ENCODE results near the gene AGRN.

DNA sequence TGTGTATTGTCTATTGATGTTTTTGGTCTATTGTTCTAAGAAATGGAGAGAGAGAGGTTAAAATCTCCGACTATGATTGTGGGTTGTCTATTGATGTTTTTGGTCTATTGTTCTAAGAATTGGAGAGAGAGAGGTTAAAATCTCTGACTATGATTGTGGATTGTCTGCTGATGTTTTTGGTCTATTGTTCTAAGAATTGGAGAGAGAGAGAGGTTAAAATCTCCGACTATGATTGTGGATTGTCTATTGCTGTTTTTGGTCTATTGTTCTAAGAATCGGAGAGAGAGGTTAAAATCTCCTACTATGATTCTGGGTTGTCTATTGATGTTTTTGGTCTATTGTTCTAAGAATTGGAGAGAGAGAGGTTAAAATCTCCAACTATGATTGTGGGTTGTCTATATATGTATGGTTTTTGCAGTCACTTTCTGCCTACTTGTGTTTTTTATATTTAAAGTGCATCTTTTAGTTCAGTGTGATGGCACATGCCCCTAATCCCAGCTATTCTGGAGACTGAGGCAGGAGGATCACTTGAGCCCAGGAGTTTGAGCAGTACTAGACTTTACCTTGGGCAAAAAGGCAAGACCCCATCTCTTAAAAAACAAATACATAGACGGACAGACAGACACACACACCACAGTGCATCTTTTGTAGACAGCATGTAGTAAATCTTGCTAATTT lies 79.7 kb downstream of the AGRN start:
- TF ChIP-seq, protein P1, sequence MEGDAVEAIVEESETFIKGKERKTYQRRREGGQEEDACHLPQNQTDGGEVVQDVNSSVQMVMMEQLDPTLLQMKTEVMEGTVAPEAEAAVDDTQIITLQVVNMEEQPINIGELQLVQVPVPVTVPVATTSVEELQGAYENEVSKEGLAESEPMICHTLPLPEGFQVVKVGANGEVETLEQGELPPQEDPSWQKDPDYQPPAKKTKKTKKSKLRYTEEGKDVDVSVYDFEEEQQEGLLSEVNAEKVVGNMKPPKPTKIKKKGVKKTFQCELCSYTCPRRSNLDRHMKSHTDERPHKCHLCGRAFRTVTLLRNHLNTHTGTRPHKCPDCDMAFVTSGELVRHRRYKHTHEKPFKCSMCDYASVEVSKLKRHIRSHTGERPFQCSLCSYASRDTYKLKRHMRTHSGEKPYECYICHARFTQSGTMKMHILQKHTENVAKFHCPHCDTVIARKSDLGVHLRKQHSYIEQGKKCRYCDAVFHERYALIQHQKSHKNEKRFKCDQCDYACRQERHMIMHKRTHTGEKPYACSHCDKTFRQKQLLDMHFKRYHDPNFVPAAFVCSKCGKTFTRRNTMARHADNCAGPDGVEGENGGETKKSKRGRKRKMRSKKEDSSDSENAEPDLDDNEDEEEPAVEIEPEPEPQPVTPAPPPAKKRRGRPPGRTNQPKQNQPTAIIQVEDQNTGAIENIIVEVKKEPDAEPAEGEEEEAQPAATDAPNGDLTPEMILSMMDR (IDR thresholded peaks at IDR 0.05) = no peak
- no peak for TF ChIP-seq POLR2A (IDR thresholded peaks at IDR 0.05)
